SHP77 treated with DMSO at 0.1 percent for 48 hours (cell line): ENCODE measurements around the gene YJU2.
"Not testable (repeated sequence)": the region's sequence is repeated elsewhere in the genome, so short reads cannot be mapped to it uniquely, and the experiment has no call there.

Experiments
- DNase-seq: peaks from one replicate; lab custom pipeline; 2025; lab: John Stamatoyannopoulos, UW

YJU2 gene

DNA sequence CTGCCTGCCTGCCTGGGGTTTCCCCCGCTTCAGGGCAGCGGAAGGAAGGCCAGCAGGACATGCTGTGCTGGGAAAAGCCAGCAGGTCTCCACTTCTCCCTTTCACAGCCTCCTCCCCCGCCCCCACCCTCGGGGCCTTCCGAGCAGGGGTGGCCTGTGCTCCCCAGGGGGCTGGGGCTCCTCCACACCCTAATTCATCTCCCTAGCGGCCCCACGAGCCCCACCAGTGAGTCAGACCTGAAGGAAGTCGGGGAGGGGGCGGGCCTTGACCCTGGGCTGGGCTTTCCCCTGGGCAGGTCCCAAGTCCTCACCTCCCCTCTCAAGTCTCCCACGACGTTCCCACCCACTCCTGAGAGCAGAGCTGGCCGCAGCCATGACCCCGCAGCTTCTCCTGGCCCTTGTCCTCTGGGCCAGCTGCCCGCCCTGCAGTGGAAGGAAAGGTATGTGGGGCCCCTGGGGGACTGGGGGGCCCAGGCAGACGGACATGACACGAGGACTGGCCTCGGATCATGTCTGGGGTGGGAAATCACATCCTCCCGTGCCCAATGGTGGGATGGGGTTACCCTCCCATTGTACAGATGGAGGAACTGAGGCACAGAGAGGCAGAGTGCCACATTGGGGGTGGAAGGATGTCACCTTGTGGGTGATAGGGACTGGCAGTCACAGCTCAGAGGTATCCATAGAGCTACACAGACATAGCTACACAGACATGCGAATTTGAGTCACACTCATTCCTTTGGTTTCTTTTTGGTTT, 17.5 kb upstream of the YJU2 start, which contains the start of gene EBI3:
EBI3 (plus strand) TSS at position 345 of the 753 bp plus-strand sequence; CDS start at position 373, 28 bp downstream.
- DNase-seq, result no peak

- DNase-seq, result not testable (repeated sequence)
These were observed 16.6 kb upstream of the YJU2 start for GRCh38 chr19:4230237-4230636.

GRCh38 chr19:4231521-4231920, 15.4 kb upstream of the YJU2 start:
- not testable (repeated sequence) for DNase-seq

DNA sequence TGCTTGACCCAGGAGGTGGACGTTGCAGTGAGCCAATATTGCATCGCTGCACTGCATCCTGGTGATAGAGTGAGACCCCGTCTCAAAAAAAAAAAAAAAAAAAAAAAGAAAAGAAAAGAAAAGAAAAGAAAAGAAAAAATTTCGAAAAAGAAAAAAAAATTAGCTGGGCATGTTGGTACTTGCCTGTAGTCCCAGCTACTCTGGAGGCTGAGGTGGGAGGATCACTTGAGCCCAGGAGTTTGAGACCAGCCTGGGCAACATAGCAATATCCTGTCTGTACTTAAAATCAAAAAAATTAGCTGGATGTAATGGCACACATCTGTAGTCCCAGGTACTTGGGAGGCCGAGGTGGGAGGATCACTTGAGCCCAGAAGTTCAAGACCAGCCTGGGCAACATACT, 14.7 kb upstream of the YJU2 start:
- not testable (repeated sequence) for DNase-seq

DNA sequence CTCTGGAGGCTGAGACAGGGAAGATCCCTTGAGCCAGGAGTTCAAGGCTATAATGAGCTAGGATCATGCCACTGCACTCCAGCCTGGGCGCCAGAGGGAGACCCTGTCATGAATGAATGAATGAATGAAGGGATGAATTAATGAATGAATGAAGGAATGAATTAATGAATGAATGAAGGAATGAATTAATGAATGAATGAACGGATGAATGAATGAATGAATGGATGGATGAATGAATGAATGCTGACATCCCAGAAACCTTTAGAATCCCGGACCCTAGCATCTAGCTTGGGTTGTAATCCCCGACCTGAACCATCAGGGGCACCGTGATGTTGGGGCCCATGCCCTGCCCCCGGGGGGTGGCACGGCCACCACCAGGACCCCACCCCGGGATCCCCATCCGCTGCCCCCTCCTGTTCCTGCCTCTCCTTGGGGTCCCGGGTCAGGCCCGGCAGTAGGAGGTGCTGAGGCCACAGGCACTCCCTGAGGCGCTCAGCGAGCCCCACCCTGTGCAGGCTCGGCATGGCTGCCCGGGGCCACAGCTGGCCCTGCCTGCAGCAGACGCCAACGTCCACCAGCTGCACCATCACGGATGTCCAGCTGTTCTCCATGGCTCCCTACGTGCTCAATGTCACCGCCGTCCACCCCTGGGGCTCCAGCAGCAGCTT, 14.1 kb upstream of the YJU2 start:
- DNase-seq, result no peak

DNA sequence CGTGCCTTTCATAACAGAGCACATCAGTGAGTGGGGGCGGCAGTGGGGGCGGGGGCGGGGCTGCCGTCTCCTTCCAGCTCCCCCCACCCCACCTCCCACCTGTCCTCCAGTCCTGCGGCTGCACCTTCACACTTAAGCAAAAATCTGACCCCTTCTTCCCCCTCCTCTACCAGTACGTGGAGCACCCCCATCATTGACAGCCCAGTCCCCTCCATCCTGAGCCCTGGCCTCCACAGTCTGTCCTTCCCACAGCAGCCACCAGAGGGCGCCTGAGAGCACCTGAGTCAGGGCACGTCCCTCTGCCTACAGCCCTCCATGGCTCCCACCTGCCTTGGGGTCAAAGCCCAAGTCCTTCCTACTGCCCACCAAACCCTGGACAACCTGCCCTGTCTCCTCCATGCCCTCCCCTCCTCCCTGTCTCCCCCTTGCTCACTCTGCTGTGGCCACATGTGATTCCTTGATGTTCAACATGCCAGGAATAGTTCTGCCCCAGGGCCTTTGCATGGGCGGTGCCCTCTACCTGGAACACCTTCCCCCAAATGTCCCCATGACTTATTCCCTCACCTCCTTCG, 13.5 kb upstream of the YJU2 start:
- DNase-seq, result peak; percentile 13

DNA sequence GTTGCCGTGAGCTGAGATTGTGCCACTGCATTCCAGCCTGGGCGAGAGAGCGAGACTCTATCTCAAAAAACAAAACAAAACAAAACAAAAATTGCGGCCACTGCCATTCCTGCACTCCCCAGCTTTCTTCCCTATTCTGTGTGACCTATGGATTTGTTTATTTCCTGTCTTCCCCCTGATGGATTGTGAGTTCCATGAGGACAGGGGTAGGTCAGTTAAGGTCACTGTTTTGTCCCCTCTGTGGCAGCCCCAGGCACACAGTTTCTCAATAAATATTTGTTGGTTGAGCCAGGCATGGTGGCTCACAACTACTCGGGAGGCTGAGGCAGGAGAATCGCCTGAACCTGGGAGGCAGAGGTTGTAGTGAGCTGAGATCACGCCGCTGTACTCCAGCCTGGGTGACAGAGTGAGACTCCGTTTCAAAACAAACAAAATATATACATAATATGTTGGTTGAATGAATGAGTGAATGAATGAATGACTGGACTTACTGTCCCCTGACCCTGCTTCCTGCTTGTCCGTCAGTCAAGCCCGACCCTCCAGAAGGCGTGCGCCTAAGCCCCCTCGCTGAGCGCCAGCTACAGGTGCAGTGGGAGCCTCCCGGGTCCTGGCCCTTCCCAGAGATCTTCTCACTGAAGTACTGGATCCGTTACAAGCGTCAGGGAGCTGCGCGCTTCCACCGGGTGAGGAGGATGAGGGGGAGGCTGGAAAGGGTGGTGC, 12.6 kb upstream of the YJU2 start:
- DNase-seq, result no peak

DNA sequence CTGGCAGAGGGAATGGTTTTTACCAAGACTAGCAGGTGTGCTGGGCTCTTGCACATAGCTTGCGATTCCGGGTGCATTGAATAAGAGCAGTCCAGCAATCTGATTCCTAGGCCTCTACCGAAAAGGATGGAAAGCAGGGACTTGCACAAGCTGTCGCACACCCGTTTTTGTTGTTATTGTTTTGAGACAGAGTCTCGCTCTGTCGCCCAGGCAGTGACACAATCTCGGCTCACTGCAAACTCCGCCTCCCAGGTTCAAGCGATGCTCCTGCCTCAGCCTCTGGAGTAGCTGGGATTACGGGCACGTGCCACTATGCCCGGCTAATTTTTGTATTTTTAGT, 12.0 kb upstream of the YJU2 start:
- peak; percentile 15 for DNase-seq

- DNase-seq, result not testable (repeated sequence)
These were observed 9.4 kb upstream of the YJU2 start for GRCh38 chr19:4237510-4237909.

GRCh38 chr19:4238831-4239230, 8.0 kb upstream of the YJU2 start:
- DNase-seq, result no peak

GRCh38 chr19:4241824-4242430, 5.0 kb upstream of the YJU2 start:
- no peak for DNase-seq

DNA sequence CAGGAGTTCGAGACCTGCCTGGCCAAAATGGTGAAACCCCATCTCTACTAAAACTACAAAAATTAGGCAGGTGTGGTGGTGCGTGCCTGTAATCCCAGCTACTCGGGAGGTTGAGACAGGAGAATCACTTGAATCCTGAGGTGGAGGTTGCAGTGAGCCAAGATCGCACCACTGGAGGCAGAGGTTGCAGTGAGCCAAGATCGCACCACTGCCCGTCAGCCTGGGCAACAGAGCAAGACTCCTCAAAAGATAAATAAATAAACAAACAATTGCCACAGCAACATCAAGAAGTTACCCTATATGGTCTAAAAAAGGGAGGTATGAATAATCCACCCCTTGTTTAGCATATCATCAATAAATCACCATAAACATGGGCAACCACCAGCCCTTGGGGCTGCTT, 942 bp upstream of the YJU2 start:
- not testable (repeated sequence) for DNase-seq

- no peak for DNase-seq
These were observed 9.7 kb downstream of the YJU2 start for GRCh38 chr19:4256563-4256962.

DNA sequence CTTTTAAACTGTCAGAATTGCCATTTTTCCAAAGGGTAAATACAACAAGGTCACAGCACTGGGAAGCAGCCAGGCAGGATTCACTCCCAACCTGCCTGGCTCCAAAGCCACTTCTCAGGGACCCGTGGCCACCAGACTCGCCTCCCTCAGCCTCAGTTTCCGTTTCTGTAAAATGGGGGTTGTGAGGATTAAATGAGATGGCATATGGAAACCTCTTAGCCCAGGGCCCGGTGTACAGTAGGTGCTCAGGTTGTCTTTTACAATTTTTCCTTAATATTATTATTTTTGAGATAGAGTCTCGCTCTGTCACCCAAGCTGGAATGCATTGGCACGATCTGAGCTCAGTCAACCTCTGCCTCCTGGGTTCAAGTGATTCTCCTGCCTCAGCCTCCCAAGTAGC, 10.1 kb downstream of the YJU2 start:
- no peak for DNase-seq

DNA sequence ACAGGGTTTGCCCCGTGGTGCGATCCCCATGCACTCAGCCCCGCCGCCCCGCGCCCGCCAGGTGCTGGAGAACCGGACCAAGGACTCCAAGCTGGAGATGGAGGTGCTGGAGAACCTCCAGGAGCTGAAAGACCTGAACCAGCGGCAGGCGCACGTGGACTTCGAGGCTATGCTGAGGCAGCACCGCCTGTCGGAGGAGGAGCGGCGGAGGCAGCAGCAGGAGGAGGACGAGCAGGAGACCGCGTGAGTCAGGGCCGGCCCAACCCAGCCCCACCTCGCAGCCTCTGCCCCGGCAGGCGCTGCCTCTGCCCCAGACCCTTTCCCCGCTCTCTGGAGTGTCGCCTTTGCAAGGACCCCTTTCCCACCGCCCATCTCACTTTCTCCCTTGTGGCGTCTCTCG, 11.3 kb downstream of the YJU2 start:
- no peak for DNase-seq

DNA sequence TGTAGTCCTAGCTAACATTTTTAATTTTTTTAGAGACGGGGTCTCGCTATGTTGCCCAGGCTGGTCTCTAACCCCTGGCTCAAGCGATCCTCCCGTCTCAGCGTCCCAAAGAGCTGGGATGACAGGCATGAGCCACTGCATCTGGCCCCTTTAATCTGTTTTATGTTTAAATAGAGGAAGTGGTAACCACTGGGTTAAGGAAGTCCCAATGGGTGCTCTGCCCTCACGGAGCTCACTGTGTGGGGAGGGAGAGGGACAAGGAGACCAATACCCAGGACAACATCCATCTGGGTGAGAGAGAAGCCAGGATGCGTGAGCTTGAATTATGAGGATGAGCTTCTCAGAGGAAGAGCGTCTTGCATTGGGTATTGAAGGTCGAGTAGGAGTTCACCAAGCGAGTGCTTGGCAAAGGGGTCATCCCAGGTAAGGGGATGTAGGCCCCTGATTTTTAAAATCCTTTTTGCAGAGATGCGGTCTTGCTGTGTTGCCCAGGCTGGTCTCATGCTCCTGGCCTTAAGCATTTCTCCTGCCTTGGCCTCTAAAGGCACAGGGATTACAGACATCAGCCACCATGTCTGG, 13.8 kb downstream of the YJU2 start:
- DNase-seq, result no peak

DNA sequence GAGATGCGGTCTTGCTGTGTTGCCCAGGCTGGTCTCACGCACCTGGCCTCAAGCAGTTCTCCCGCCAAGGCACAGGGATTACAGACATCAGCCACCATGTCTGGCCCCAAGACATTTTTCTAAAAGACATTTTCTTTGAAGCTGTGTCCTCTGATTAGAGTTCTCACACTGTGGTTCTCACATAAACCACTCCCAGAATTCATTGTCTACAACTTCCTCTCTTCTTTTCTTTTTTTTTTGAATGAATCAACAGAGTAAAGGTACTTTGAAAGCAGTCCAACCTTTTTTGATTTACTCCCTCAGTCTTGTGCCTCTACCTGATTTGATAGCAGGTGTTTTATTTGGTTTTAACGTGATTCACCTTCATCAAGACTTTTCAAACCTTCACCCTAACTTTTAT, 17.9 kb downstream of the YJU2 start:
- no peak for DNase-seq

- no peak for DNase-seq
These were observed 19.5 kb downstream of the YJU2 start for GRCh38 chr19:4266253-4267000.

- DNase-seq, result peak; percentile 11
These were observed 20.4 kb downstream of the YJU2 start for GRCh38 chr19:4267101-4267900.
